ENCODE measurements around the gene CHCHD10.

CHCHD10 gene

GRCh38 chr22:23767673-23768548 is at the start of gene CHCHD10:
Gene CHCHD10, minus strand, starts transcription at chr22:23767972. Its CDS starts 98 bp downstream, at chr22:23767874.
- peak; percentile 93 for DNase-seq

GRCh38 chr22:23817146-23817545 is 49.4 kb upstream of the CHCHD10 start:
- DNase-seq, result no peak

- no peak for DNase-seq
These were observed 48.6 kb upstream of the CHCHD10 start for GRCh38 chr22:23816156-23816976.

- no peak for DNase-seq
These were observed 47.9 kb upstream of the CHCHD10 start for GRCh38 chr22:23815541-23816155.

- no peak for DNase-seq
These were observed 44.6 kb upstream of the CHCHD10 start for GRCh38 chr22:23812378-23812777.

GRCh38 chr22:23806837-23807236 is 39.1 kb upstream of the CHCHD10 start:
- no peak for DNase-seq

- DNase-seq, result no peak
These were observed 37.1 kb upstream of the CHCHD10 start for GRCh38 chr22:23804781-23805291.

- no peak for DNase-seq
These were observed 35.4 kb upstream of the CHCHD10 start for GRCh38 chr22:23803001-23803819.

GRCh38 chr22:23801886-23802377 is 34.2 kb upstream of the CHCHD10 start:
- no peak for DNase-seq

- DNase-seq, result no peak
These were observed 33.6 kb upstream of the CHCHD10 start for GRCh38 chr22:23801238-23801821.

- DNase-seq, result no peak
These were observed 32.8 kb upstream of the CHCHD10 start for GRCh38 chr22:23800297-23801237.

GRCh38 chr22:23796461-23796860 is 28.7 kb upstream of the CHCHD10 start:
- DNase-seq, result no peak

- DNase-seq, result no peak
These were observed 25.6 kb upstream of the CHCHD10 start for GRCh38 chr22:23793326-23793725.

GRCh38 chr22:23791738-23792645 is 24.2 kb upstream of the CHCHD10 start:
- no peak for DNase-seq

GRCh38 chr22:23790819-23791737 is 23.3 kb upstream of the CHCHD10 start:
- DNase-seq, result no peak

GRCh38 chr22:23789638-23790037 is 21.9 kb upstream of the CHCHD10 start:
- no peak for DNase-seq

- DNase-seq, result no peak
These were observed 21.3 kb upstream of the CHCHD10 start for GRCh38 chr22:23789121-23789520.

GRCh38 chr22:23787910-23788309 is 20.1 kb upstream of the CHCHD10 start:
- DNase-seq, result no peak
